Measurements from ENCODE around the gene MYBBP1A.

Gene MYBBP1A

DNA sequence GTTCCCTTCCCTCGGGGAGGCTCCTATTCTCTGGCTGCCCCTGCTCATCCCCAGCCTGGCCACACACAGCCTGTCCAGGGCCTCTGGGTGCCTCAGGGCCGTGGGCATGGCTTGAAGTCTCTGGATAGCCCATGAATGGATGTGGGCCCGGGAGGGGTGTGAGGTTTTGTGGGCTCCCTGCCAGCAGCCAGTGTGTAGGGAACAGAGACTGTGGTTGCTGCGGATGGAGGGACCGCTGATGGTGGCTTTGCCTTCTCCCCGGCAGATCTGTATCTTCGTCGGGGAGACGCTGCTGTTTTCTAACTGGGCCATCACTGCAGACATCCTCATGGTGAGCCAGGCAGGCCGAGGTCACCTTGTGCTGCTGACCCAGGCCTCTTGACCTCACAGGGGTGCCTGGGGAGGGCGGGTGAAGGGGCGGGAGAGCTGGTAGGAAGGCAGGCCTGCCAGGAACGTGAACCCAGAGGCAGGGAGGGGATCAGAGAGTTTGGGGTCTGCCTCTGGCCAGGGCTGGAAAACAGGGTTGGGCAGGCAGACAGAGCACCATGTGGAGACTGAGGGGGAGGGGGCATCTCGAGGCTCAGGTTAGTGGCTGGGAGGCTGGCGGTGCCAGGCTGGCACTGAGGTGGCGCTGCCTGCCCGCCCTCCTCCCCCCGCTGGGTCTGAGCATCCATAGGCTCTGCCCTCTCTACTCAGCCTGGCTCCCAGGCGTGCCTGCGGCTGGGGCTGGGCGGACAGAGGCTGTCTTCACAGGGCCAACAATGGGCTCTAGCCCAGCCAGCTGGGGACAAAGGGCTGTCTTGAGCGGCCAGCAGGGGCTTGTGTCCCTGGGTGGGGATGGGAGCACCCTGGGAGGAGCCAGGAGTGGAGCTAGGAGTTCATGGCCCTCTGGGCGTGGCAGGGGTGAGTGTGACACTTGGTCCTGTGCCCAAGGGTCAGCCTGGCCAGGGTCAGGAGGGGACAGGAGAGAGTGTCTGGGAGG lies 21.4 kb downstream of the MYBBP1A start:
- Histone ChIP-seq H3K4me3 (replicated peaks; ENCODE audit: insufficient read depth, low read length) (no peak overlapping the region), H3K27ac (replicated peaks) (no peak overlapping the region), H3K27me3 (ENCODE audit: insufficient read depth, poor library complexity, severe bottlenecking) (no peaks in the 10 kb centered on the region)
- TF ChIP-seq, protein P1, sequence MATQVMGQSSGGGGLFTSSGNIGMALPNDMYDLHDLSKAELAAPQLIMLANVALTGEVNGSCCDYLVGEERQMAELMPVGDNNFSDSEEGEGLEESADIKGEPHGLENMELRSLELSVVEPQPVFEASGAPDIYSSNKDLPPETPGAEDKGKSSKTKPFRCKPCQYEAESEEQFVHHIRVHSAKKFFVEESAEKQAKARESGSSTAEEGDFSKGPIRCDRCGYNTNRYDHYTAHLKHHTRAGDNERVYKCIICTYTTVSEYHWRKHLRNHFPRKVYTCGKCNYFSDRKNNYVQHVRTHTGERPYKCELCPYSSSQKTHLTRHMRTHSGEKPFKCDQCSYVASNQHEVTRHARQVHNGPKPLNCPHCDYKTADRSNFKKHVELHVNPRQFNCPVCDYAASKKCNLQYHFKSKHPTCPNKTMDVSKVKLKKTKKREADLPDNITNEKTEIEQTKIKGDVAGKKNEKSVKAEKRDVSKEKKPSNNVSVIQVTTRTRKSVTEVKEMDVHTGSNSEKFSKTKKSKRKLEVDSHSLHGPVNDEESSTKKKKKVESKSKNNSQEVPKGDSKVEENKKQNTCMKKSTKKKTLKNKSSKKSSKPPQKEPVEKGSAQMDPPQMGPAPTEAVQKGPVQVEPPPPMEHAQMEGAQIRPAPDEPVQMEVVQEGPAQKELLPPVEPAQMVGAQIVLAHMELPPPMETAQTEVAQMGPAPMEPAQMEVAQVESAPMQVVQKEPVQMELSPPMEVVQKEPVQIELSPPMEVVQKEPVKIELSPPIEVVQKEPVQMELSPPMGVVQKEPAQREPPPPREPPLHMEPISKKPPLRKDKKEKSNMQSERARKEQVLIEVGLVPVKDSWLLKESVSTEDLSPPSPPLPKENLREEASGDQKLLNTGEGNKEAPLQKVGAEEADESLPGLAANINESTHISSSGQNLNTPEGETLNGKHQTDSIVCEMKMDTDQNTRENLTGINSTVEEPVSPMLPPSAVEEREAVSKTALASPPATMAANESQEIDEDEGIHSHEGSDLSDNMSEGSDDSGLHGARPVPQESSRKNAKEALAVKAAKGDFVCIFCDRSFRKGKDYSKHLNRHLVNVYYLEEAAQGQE (IDR thresholded peaks at IDR 0.05; ENCODE audit: insufficient replicate concordance, low read depth), result no peak
- TF ChIP-seq SPI1 (IDR thresholded peaks at IDR 0.05; ENCODE audit: borderline replicate concordance, low read depth) (no peak), GABPA (IDR thresholded peaks at IDR 0.05; ENCODE audit: low read depth) (no peak), POLR2AphosphoS5 (IDR thresholded peaks at IDR 0.05; ENCODE audit: low read depth) (no peak)
- TF ChIP-seq, protein P2, sequence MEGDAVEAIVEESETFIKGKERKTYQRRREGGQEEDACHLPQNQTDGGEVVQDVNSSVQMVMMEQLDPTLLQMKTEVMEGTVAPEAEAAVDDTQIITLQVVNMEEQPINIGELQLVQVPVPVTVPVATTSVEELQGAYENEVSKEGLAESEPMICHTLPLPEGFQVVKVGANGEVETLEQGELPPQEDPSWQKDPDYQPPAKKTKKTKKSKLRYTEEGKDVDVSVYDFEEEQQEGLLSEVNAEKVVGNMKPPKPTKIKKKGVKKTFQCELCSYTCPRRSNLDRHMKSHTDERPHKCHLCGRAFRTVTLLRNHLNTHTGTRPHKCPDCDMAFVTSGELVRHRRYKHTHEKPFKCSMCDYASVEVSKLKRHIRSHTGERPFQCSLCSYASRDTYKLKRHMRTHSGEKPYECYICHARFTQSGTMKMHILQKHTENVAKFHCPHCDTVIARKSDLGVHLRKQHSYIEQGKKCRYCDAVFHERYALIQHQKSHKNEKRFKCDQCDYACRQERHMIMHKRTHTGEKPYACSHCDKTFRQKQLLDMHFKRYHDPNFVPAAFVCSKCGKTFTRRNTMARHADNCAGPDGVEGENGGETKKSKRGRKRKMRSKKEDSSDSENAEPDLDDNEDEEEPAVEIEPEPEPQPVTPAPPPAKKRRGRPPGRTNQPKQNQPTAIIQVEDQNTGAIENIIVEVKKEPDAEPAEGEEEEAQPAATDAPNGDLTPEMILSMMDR (IDR thresholded peaks at IDR 0.05; ENCODE audit: insufficient read depth, low read length), result no peak
- no peak for DNase-seq (ENCODE audit: low read depth in 1 of 2, low spot score in 1 of 2)

DNA sequence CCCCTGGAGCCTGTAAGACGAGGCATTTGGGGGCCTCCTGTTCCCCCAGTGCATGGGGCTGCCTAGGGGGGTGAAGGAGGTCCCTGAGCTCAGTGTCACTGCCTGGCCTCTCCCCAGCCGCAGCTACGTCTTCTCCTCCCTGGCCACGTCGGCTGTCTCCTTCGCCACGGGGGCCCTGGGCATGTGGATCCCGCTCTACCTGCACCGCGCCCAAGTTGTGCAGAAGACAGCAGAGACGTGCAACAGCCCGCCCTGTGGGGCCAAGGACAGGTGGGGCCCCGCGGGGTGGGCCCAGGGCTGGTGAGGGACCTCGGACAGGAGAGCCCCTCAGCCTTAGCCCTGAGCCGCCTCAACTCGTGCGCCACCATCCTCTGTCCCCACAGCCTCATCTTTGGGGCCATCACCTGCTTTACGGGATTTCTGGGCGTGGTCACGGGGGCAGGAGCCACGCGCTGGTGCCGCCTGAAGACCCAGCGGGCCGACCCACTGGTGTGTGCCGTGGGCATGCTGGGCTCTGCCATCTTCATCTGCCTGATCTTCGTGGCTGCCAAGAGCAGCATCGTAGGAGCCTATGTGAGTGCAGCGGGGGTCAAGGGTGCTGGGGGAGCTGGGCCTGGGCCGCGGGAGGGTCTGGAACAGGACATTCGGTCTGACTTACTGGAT lies 22.2 kb downstream of the MYBBP1A start:
- TF ChIP-seq, protein P2 (IDR thresholded peaks at IDR 0.05; ENCODE audit: insufficient read depth, low read length), result no peak
- TF ChIP-seq, protein P1 (IDR thresholded peaks at IDR 0.05; ENCODE audit: insufficient replicate concordance, low read depth), result no peak
- TF ChIP-seq POLR2AphosphoS5 (IDR thresholded peaks at IDR 0.05; ENCODE audit: low read depth), result no peak; the same call in 1 of the 2 replicates
- no peak for TF ChIP-seq GABPA (IDR thresholded peaks at IDR 0.05; ENCODE audit: low read depth)
- no peak for TF ChIP-seq SPI1 (IDR thresholded peaks at IDR 0.05; ENCODE audit: borderline replicate concordance, low read depth)

GRCh38 chr17:4531988-4532736 lies 23.0 kb downstream of the MYBBP1A start:
- no peak overlapping the region for H3K27ac ChIP-seq (replicated peaks)
- TF ChIP-seq, protein P2 (IDR thresholded peaks at IDR 0.05; ENCODE audit: insufficient read depth, low read length), result no peak
- TF ChIP-seq, protein P1 (IDR thresholded peaks at IDR 0.05; ENCODE audit: insufficient replicate concordance, low read depth), result no peak
- TF ChIP-seq POLR2AphosphoS5 (IDR thresholded peaks at IDR 0.05; ENCODE audit: low read depth), result no peak; the same call in 1 of the 2 replicates
- H3K4me3 ChIP-seq (replicated peaks; ENCODE audit: insufficient read depth, low read length), result no peak overlapping the region
- no peaks in the 10 kb centered on the region for H3K27me3 ChIP-seq (ENCODE audit: insufficient read depth, poor library complexity, severe bottlenecking)
- no peak for DNase-seq (ENCODE audit: low read depth in 1 of 2, low spot score in 1 of 2)

More for the DNA sequence above, 22.2 kb downstream of the MYBBP1A start:
- H3K4me3 ChIP-seq (replicated peaks; ENCODE audit: insufficient read depth, low read length), result no peak overlapping the region
- no peak for DNase-seq (ENCODE audit: low read depth in 1 of 2, low spot score in 1 of 2)
- no peaks in the 10 kb centered on the region for H3K27me3 ChIP-seq (ENCODE audit: insufficient read depth, poor library complexity, severe bottlenecking)
- no peak overlapping the region for H3K27ac ChIP-seq (replicated peaks)
